ENCODE measurements around the gene UBE2E3.

UBE2E3 gene

GRCh38 chr2:181054256-181054655, 73.9 kb downstream of the UBE2E3 start:
- no peak for TF ChIP-seq CTCF (IDR thresholded peaks at IDR 0.05)
- H3K4me1 ChIP-seq (ENCODE audit: control insufficient read depth in 1 of 2, insufficient read depth in 1 of 2, low read depth in 1 of 2, low read length in 1 of 2): no peaks in the 10 kb centered on the region
- H3K27ac ChIP-seq: no peak overlapping the region
- H3K36me3 ChIP-seq: peaks cover 4% of the 10 kb centered on the region
- H3K27me3 ChIP-seq: no peaks in the 10 kb centered on the region
- no peak overlapping the region for H3K4me3 ChIP-seq (ENCODE audit: low read depth in 1 of 2, low read length in 1 of 2)
- no peaks in the 10 kb centered on the region for H3K9me3 ChIP-seq

GRCh38 chr2:181054843-181055242, 74.4 kb downstream of the UBE2E3 start:
- Histone ChIP-seq H3K27ac (no peak overlapping the region), H3K4me3 (ENCODE audit: low read depth in 1 of 2, low read length in 1 of 2) (no peak overlapping the region), H3K9me3 (no peaks in the 10 kb centered on the region), H3K36me3 (peaks cover 4% of the 10 kb centered on the region), H3K27me3 (no peaks in the 10 kb centered on the region), H3K4me1 (ENCODE audit: control insufficient read depth in 1 of 2, insufficient read depth in 1 of 2, low read depth in 1 of 2, low read length in 1 of 2) (no peaks in the 10 kb centered on the region)
- TF ChIP-seq CTCF (IDR thresholded peaks at IDR 0.05): no peak

- peaks cover 4% of the 10 kb centered on the region for H3K36me3 ChIP-seq
- no peaks in the 10 kb centered on the region for H3K27me3 ChIP-seq
- H3K9me3 ChIP-seq: no peaks in the 10 kb centered on the region
- TF ChIP-seq CTCF (IDR thresholded peaks at IDR 0.05): peak; percentile 59
- H3K27ac ChIP-seq: no peak overlapping the region
- no peak overlapping the region for H3K4me3 ChIP-seq (ENCODE audit: low read depth in 1 of 2, low read length in 1 of 2)
- H3K4me1 ChIP-seq (ENCODE audit: control insufficient read depth in 1 of 2, insufficient read depth in 1 of 2, low read depth in 1 of 2, low read length in 1 of 2): no peaks in the 10 kb centered on the region
Measured at GRCh38 chr2:181058378-181059269, 78.2 kb downstream of the UBE2E3 start.

GRCh38 chr2:181063696-181064095, 83.3 kb downstream of the UBE2E3 start:
- no peaks in the 10 kb centered on the region for H3K9me3 ChIP-seq
- H3K4me3 ChIP-seq (ENCODE audit: low read depth in 1 of 2, low read length in 1 of 2): no peak overlapping the region
- no peaks in the 10 kb centered on the region for H3K36me3 ChIP-seq
- TF ChIP-seq CTCF (IDR thresholded peaks at IDR 0.05): no peak
- H3K27ac ChIP-seq: no peak overlapping the region
- no peaks in the 10 kb centered on the region for H3K27me3 ChIP-seq
- H3K4me1 ChIP-seq (ENCODE audit: control insufficient read depth in 1 of 2, insufficient read depth in 1 of 2, low read depth in 1 of 2, low read length in 1 of 2): no peaks in the 10 kb centered on the region

GRCh38 chr2:181065458-181065857, 85.1 kb downstream of the UBE2E3 start:
- Histone ChIP-seq H3K9me3 (no peaks in the 10 kb centered on the region), H3K27me3 (no peaks in the 10 kb centered on the region), H3K36me3 (no peaks in the 10 kb centered on the region), H3K4me3 (ENCODE audit: low read depth in 1 of 2, low read length in 1 of 2) (no peak overlapping the region), H3K27ac (no peak overlapping the region), H3K4me1 (ENCODE audit: control insufficient read depth in 1 of 2, insufficient read depth in 1 of 2, low read depth in 1 of 2, low read length in 1 of 2) (no peaks in the 10 kb centered on the region)
- TF ChIP-seq CTCF (IDR thresholded peaks at IDR 0.05): no peak
